OCI-LY7 (cell line): ENCODE data around the gene TBX5. TPM values are rescaled to one million over a fixed set of nuclear protein-coding genes. Genes with fewer than 3 reads are reported as not detected.

Source experiments
- BruUV-seq: library from RNA; stranded (reverse); fragments of 400-500 nt; replicated peaks from 2 replicates; lab custom pipeline; 2021; lab: Mats Ljungman, UMichigan
- CTCF ChIA-PET: fragments of 300-600 bp; sonication (Branson Sonifier 250); formaldehyde crosslinking; loops from one replicate; lab custom pipeline; 2022; ENCODE audit warnings: antibody characterized with exemption; ENCODE audit not compliant: unreplicated experiment; lab: Charles Lee
- POLR2A ChIA-PET: fragments of 300-600 bp; sonication (Branson Sonifier 250); formaldehyde crosslinking; loops from one replicate; lab custom pipeline; 2022; ENCODE audit warnings: antibody characterized with exemption; lab: Charles Lee
- DNase-seq: peaks from one replicate; pipeline ENCODE4 v3.0.0-alpha.2; 2015; ENCODE audit warnings: low spot score
- H2AFZ ChIP-seq: fragments of 200-600 bp; sonication (generic), shearing (Covaris generic); 2 replicates; pipeline ENCODE4 v1.6.1; 2014; ENCODE audit warnings: mild to moderate bottlenecking, antibody characterized with exemption, low read length, moderate library complexity
- H3K27ac ChIP-seq: fragments of 200-600 bp; sonication (generic); 2 replicates; pipeline ENCODE4 v1.5.1; 2014; ENCODE audit warnings: mixed run types, low read depth, mild to moderate bottlenecking, moderate library complexity, low read length, inconsistent platforms; ENCODE audit not compliant: poor library complexity, severe bottlenecking
- H3K36me3 ChIP-seq: fragments of 200-600 bp; sonication (generic); 2 replicates; pipeline ENCODE4 v1.6.1; 2014; ENCODE audit warnings: mild to moderate bottlenecking, antibody characterized with exemption, low read length, moderate library complexity, mixed read lengths; ENCODE audit not compliant: insufficient read depth
- H3K4me1 ChIP-seq: fragments of 200-600 bp; sonication (generic); 2 replicates; pipeline ENCODE4 v1.5.1; 2014; ENCODE audit warnings: mild to moderate bottlenecking, low read length; ENCODE audit not compliant: insufficient read depth, poor library complexity, severe bottlenecking
- H3K4me2 ChIP-seq: fragments of 200-600 bp; sonication (generic); 2 replicates; pipeline ENCODE4 v1.6.1; 2014; ENCODE audit warnings: mild to moderate bottlenecking, low read length
- H3K4me3 ChIP-seq: fragments of 200-600 bp; sonication (generic); 2 replicates; pipeline ENCODE4 v1.5.1; 2014; ENCODE audit warnings: mild to moderate bottlenecking, low read depth, low read length; ENCODE audit not compliant: poor library complexity, severe bottlenecking
- H3K79me2 ChIP-seq: fragments of 200-600 bp; sonication (generic); 2 replicates; pipeline ENCODE4 v1.6.1; 2016; ENCODE audit warnings: low read depth, mild to moderate bottlenecking, low read length, moderate library complexity, mixed read lengths; ENCODE audit not compliant: insufficient read depth
- H3K9me2 ChIP-seq: fragments of 200-600 bp; sonication (generic); 2 replicates; pipeline ENCODE4 v1.6.1; 2016; ENCODE audit warnings: mild to moderate bottlenecking, low read length, mixed read lengths; ENCODE audit not compliant: insufficient read depth
- H3K9me3 ChIP-seq: fragments of 200-600 bp; sonication (generic); 2 replicates; pipeline ENCODE4 v1.6.1; 2014; ENCODE audit warnings: mild to moderate bottlenecking, mixed run types, low read length, mixed read lengths
- H4K20me1 ChIP-seq: fragments of 200-600 bp; sonication (generic); 2 replicates; pipeline ENCODE4 v1.6.1; 2014; ENCODE audit warnings: mild to moderate bottlenecking, antibody characterized with exemption, low read length, moderate library complexity, mixed read lengths; ENCODE audit not compliant: insufficient read depth
- CTCF ChIP-seq: fragments of 200-600 bp; sonication (generic); conservative IDR thresholded peaks from 2 replicates; pipeline ENCODE4 v1.5.1; 2014; ENCODE audit warnings: mild to moderate bottlenecking, antibody characterized with exemption, low read length, moderate library complexity, mixed read lengths
- EZH2phosphoT487 ChIP-seq: fragments of 200-600 bp; sonication (generic); IDR thresholded peaks from 2 replicates; pipeline ENCODE4 v1.6.1; 2018; ENCODE audit warnings: low read depth, borderline replicate concordance, mild to moderate bottlenecking, mixed run types, antibody characterized with exemption, low read length, moderate library complexity, mixed read lengths
- intact Hi-C: fragments of 100-400 bp; cut with micrococcal nuclease; formaldehyde crosslinking; loops from one replicate; pipeline ENCODE4 v1.10.0; 2022; ENCODE audit not compliant: unreplicated experiment
- total RNA-seq, 2 experiments: library from RNA; depleted of rRNA in 1 of 2; stranded (reverse); fragments of >200 nt in 1 of 2; shearing (Covaris generic) in 1 of 2; gene quantifications; 2 replicates each; pipeline ENCODE4 v1.2.3, GENCODE V29; 2014 to 2022

Gene TBX5
- total RNA-seq, 2 experiments from 2014 or later, result not detected

GRCh38 chr12:114443607-114444421 lies 37.9 kb upstream of the TBX5 start:
- no TSS peak for BruUV-seq
- Histone ChIP-seq H3K4me3 (no peak overlapping the region), H3K4me2 (no peak overlapping the region), H3K4me1 (no peaks in the 10 kb centered on the region), H3K27ac (no peak overlapping the region), H3K36me3 (no peaks in the 10 kb centered on the region), H4K20me1 (no peaks in the 10 kb centered on the region), H3K79me2 (no peaks in the 10 kb centered on the region), H2AFZ (no peak overlapping the region), H3K9me2 (no peaks in the 10 kb centered on the region), H3K9me3 (no peaks in the 10 kb centered on the region)
- no peak for DNase-seq
- intact Hi-C loops, result no loop called here
- ChIA-PET POLR2A (no interaction called here), CTCF (no interaction called here)
- TF ChIP-seq EZH2phosphoT487 (no peak), CTCF (no peak)

DNA sequence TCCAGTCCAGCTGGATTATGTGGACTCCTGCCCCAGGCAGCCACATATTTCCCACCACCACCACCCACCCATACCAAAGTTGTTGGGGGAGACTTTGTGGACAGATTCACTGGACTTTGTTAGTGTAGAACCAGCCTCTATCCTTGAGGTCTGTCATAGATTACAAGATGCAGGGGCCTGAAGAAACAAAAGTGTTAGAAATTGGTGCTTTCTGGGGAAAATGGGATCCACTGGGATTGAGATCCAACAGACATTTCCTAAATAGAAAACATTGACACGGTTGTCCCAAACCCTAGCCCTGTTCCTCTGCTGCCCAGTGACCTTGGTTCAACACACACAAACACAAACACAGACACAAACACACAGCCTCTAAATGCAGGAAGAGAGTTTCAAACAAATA lies 36.6 kb upstream of the TBX5 start:
- H3K4me1 ChIP-seq, result no peaks in the 10 kb centered on the region
- H3K36me3 ChIP-seq, result no peaks in the 10 kb centered on the region
- H3K9me2 ChIP-seq, result no peaks in the 10 kb centered on the region
- no peaks in the 10 kb centered on the region for H4K20me1 ChIP-seq
- DNase-seq, result no peak
- TF ChIP-seq CTCF, result no peak
- TF ChIP-seq EZH2phosphoT487, result no peak
- intact Hi-C loops, result no loop called here
- no peak overlapping the region for H2AFZ ChIP-seq
- no peak overlapping the region for H3K4me2 ChIP-seq
- no peak overlapping the region for H3K27ac ChIP-seq
- H3K4me3 ChIP-seq, result no peak overlapping the region
- no peaks in the 10 kb centered on the region for H3K9me3 ChIP-seq
- BruUV-seq, result no TSS peak
- CTCF ChIA-PET, result no interaction called here
- POLR2A ChIA-PET, result interaction anchor here (1.0 kb wide), 1 partner anchor 16 kb away, joined by 3 read pairs; no protein-coding TSS in a partner anchor
- H3K79me2 ChIP-seq, result no peaks in the 10 kb centered on the region

- POLR2A ChIA-PET, result interaction anchor here (1.0 kb wide), 1 partner anchor 15 kb away, joined by 3 read pairs; no protein-coding TSS in a partner anchor
- TF ChIP-seq EZH2phosphoT487 (no peak), CTCF (no peak)
- no peak for DNase-seq
- no peak overlapping the region for H2AFZ ChIP-seq
- BruUV-seq, result no TSS peak
- H3K4me2 ChIP-seq, result no peak overlapping the region
- no peaks in the 10 kb centered on the region for H3K4me1 ChIP-seq
- H3K9me3 ChIP-seq, result no peaks in the 10 kb centered on the region
- no peaks in the 10 kb centered on the region for H3K36me3 ChIP-seq
- intact Hi-C loops, result no loop called here
- H3K27ac ChIP-seq, result no peak overlapping the region
- CTCF ChIA-PET, result no interaction called here
- no peaks in the 10 kb centered on the region for H3K9me2 ChIP-seq
- no peak overlapping the region for H3K4me3 ChIP-seq
- no peaks in the 10 kb centered on the region for H3K79me2 ChIP-seq
- H4K20me1 ChIP-seq, result no peaks in the 10 kb centered on the region
Measured at GRCh38 chr12:114441545-114441944, 35.6 kb upstream of the TBX5 start.
